HG03097 (cell line): Measurements from ENCODE around the gene ANKRD31.

Experiments
- ATAC-seq: cut with Tn5 transposase; IDR thresholded peaks from one replicate; pipeline ENCODE4 v1.9.1; 2021; ENCODE audit not compliant: unreplicated experiment, low FRiP score

Gene ANKRD31

DNA sequence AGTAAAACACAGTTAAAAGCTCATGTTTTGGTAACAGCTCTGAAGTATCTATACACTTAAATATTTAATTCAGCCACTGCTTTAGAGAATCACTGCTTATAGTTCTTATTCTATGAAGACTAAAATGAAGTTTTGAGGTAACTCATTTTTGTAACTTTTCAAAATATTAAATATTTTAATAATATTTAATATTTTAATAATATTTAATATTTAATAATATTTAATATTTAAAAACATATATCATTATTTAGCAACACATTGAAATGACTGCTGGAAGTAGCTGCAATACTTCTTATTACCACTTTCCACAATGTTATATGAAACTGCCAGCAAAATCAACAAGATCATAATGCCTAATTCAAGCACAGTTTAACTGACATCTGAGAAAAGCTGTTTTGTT is 165.6 kb downstream of the ANKRD31 start:
- no peak for ATAC-seq

DNA sequence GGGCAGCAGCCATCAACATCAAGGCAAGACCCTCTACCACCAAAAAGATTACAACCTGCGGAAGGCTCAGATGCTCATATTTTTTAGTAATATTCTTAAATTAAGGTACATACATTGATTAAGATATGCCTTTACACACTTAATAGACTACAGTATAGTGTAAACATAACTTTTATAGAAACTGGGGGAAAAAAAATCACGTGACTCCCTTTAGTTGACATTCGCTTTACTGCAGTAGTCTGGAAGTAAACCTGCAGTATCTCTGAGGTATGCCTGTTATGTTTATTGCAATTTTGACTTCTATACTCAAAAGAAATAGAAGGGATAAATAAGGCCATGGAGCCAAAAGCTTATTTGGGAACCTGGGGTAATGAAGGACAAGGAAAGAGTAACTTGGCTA is 169.2 kb downstream of the ANKRD31 start:
- no peak for ATAC-seq

DNA sequence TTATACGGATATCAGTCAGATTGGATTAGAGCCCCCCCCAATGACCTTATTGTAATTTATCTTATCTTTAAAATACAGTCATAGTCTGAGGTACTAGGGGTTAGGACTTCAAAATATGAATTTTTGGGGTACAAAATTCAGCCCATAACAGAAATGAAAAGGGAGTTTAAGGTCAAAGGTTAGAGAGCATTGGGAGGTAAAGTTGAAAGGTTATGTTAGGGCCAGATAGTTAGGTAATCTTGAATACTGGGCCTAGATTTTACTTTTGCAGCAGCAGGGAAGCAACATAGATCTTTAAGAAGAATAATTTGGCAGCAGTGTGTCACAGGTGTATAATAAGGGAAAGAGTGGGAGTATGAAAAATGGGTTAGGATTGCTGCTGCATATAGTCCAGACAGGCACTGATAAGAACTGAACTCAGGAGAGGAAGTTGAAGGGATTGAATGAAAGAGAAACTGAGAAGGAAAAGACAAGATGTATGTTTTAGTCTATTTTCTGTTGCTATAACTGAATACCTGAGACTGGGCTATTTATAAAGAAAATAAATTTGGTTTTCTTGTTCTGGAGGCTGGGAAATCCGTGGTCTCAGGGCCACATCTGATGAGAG is 173.7 kb downstream of the ANKRD31 start:
- ATAC-seq: no peak

DNA sequence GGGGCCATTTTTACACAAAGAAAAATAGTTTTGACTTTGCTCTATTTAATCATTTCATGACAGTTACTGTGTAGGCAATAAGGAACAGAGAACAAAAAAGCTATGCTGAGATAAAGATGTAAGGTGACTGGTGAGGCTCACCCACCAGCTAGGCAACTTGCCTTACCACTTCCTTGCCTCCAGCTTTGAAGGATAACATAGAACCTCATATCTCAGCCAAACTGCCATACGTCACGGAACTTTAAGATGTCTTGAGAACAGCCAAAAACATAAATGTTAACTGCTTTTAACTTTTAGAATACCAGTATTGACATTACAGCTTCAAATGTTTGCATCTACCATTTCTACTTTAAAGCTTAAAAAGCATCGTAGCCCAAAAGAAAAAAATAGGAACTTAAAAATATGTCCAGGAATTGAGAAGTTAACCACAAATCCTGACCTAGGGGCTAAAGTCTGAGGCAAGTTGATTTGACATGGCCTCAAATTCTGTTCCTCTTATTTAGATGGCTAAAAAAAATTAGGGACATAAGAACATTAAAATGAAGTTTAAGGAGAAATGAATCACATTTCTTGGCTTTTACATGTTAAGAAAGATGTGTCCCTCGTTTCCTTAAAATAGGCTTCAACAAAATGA is 176.6 kb downstream of the ANKRD31 start:
- ATAC-seq: no peak

DNA sequence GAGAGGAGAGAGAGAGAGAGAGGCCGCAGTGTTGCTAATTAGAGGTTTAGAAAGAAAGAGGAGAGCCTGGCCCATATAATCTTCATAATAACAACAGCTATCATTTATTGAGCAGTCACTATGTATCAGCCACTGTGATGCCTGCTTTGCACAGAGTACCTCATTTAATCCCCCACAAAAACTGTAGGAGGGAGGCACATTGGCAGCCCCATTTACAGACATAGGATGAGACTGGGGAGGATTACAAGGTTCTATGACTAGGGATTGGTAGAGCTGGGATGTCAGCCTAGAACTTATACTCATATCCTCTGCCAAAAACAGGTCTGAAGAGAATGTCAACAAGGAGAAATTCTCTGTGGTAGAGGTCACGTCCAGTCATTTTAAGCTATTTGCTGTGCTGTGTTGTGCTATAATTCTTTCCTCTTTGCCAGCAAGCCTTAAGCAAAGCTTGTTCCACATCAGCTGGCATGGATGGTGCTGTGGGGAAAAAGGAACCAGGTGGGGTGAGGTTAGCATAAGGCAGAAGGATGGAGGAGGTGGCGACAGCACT is 177.6 kb downstream of the ANKRD31 start:
- no peak for ATAC-seq

DNA sequence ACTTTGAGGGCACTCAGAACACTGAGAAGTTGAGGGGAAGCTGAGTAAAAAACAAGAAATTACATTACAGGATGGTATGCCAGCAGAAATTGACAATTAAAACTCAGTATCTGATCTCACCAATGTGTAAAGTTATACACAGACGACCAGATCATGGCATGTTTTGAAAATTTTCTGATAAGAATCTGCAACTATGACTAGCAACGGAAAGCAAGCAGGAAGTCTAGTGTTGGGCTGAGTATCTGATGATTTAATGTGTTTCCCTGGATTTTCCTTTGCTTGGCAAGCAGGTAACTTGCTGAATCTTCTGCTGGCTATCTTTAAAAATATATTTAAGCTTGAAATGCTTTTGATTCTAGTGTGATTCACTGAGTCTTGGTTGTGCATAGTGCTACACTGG is 179.1 kb downstream of the ANKRD31 start:
- no peak for ATAC-seq

- no peak for ATAC-seq
These were observed 180.9 kb downstream of the ANKRD31 start for GRCh38 chr5:75055727-75056144.

DNA sequence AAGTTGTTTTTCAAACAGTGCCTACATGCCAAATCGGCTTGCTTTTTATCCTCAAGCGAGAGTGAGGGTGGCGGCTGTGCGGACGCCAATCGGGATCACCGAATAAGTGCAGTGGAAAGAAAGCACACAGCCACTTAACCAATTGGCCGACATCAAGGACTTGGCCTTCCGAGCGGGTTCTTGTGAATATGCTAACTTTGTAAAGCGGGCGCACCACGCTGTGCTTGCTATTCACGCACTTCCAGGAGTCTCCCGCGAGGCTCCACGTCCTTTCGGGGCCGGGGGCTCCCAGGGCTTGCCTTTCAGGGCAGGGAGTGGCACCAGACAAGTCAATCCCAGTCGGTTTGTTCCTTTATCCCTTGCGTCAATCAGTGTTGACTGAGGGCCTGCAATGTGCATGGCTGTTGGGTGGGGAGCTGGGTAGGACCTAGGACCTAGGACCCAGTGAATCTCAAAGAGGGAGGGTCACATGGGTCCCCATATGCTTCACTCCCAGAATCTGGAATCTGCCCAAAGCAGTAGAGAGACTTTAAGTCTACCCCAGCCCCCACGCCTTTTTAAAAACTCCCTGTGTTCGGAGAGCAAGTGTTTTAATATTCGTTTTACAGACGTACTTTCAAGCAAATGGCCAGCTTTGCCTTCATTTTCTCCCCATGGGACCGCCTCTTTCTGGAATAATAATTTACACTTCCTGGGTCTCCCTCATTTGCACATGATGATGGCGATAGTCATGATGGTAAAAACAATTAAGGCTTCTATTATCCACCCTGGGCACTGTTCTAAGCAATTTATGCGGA is 182.3 kb downstream of the ANKRD31 start:
- ATAC-seq: no peak

DNA sequence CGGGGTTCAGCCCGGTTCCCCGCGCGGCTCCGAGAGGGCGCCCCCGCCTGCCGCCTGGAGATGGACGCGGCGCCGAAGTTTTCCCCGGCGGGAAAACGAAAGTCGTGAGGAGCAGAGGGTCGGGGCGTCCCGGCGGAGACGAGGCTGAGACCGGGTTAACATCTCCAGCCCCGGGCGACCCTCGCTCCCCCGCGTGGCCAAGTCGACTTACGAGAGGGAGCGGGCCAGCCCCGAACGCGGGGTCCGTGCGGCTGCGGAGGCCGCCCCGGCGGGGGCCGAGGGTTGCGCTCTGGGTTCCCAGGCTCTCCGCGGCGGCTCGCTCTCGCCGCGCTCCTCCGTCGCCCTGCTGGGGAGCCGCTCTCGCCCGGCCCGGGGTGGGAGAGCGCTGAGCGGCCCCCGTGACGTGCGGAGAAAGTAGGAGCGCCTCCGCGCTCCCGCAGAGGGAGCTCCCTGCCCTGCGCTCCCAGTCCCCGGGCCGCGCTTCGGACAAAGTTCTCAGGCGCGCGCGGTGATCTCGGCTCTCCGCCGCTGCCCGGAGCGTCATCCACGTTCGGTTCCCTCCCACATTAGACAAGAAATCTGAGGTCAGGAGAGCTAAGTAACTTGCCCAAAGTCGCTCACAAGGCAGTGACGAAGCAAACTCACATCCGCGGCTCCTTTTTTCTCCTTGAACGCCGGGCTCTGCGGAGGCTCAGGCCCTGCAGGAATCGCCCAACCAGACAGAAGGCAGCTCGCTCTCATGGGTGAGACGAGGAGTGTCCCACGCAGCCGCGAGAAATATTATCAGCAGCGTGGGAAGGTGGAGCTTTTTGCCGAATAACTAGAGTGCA is 183.2 kb downstream of the ANKRD31 start:
- ATAC-seq: no peak

GRCh38 chr5:75053054-75053303 is 183.7 kb downstream of the ANKRD31 start:
- no peak for ATAC-seq

DNA sequence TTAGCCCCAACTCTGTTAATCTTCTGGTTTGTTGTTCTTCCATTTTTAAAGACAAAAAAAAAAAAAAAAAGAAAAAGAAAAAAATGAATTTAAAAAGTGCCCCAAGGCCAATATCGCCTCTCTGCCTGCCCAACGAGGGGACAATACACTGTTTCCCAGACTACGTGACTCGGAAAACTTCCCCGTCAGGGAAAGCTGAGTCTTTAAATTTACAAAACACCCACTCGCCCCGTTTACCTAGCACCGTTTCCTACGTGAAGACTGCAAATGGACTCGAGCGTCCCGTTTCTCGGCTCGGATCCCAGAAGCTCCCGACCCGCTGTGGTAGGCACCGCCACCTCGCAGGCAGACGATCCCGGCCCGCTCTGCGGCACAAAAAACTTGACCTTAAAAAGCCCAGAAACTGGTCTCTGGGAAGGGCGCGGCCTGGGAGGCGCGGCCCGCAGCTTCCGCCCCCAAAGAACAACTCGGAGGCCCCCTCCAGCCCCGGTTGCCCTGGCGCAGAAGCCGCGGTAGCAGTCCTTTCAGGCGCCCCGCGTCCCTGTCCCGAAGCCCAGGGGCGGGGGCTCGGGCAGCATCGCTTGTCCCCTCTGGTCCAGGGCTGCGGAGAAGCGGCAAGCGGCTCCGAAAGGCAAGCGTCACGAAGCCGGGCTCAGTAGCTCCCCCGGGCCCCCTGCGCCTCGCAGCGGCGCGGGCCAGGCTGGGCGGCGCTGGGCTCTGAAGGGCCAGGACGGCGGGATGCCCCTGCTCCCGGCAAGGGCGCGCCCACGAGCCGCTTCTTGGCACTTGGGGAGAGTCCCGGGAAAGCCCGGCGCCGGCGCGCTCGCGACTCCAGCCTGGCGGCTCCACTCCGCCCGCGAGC is 184.3 kb downstream of the ANKRD31 start, which contains the start of gene GCNT4:
GCNT4 (minus strand) TSS at position 367 of the 862 bp plus-strand sequence. CDS start 22,521 bp downstream, outside the sequence.
- no peak for ATAC-seq

DNA sequence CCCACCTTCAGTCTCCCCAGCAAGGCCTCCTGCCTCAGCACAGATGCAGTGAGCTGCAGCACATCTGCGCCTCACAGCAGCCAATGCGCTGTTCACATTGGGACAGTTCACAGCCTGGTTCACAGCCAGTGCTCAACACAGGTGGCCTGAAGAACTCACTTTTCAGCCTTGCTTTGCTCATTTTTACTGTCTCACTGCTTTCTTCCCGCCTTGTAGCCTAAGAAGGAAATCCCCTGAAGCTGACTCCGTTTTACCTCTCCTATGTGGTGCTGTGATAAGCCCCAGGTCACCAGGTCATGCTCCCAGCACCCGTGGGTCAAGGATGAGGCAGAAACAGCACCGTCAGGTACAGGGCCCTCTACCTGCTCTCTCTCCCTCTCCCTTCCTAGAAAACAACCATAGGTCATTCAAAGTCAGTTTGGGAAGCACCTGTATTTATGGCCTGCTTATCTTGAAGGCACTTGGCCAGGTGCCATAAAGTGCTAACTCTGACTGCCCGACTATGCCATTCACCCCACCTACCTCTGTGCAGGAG is 185.4 kb downstream of the ANKRD31 start:
- ATAC-seq: no peak

DNA sequence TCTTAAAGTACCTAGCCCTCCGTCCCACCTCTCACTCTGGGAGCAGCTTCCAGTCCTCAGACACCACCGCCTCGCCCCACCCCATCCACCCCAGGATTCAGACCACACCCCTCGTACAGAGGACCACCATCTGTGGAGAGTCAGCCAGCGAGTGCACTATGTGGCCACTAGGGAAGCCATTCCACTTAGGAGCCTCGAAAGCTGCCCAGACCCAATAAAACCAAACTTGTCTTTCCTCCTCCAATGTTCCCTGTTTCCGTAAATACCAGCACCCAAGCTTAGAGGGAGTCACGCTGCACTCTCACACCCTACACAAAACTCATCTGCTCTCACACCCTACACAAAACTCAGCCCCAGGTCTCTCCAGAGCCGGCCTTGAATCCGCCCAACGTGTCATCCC is 186.3 kb downstream of the ANKRD31 start:
- no peak for ATAC-seq

- ATAC-seq: no peak
These were observed 187.0 kb downstream of the ANKRD31 start for GRCh38 chr5:75049456-75050351.

GRCh38 chr5:75048457-75048953 is 188.2 kb downstream of the ANKRD31 start:
- ATAC-seq: peak; percentile 50

GRCh38 chr5:75047356-75047755 is 189.3 kb downstream of the ANKRD31 start:
- ATAC-seq: no peak

GRCh38 chr5:75046366-75047142 is 190.1 kb downstream of the ANKRD31 start:
- ATAC-seq: no peak

- no peak for ATAC-seq
These were observed 191.6 kb downstream of the ANKRD31 start for GRCh38 chr5:75045071-75045470.
